HT1080 (cell line): Measurements from ENCODE around the gene GH1. TPM values are rescaled to one million over a fixed set of nuclear protein-coding genes. Genes with fewer than 3 reads are reported as not detected.
"Not testable (repeated sequence)": the region's sequence is repeated elsewhere in the genome, so short reads cannot be mapped to it uniquely, and the experiment has no call there.

Experiments
- DNase-seq: peaks from one replicate; pipeline ENCODE4 v3.0.0-alpha.2; 2015; ENCODE audit warnings: low read depth
- polyA plus RNA-seq, 2 experiments: library from polyadenylated mRNA; depleted of rRNA; stranded (reverse); fragments of >200 nt; gene quantifications; 2 replicates each; pipeline ENCODE4 v1.2.3, GENCODE V29; 2015
- total RNA-seq: library from RNA; depleted of rRNA; stranded (reverse); fragments of >200 nt; shearing (Covaris generic); gene quantifications from 2 replicates; pipeline ENCODE4 v1.2.3, GENCODE V29; 2014; rRNA removed

GH1 gene
- not detected in 2 replicates for total RNA-seq
- polyA plus RNA-seq (2015; cell fraction: cytosol; rRNA removed): not detected in 2 replicates
- not detected in 2 replicates for polyA plus RNA-seq (2015; cell fraction: nucleus; rRNA removed)

GRCh38 chr17:63918789-63919305 is at the start of gene GH1:
GH1 (minus strand) TSS chr17:63918839; CDS start chr17:63918776, 63 bp downstream.
- not testable (repeated sequence) for DNase-seq

- peak; percentile 58 for DNase-seq
Observed at GRCh38 chr17:63967953-63968352, 49.3 kb upstream of the GH1 start.

GRCh38 chr17:63966646-63967264 is 48.1 kb upstream of the GH1 start:
- no peak for DNase-seq

- DNase-seq: no peak
Observed at GRCh38 chr17:63963123-63963522, 44.5 kb upstream of the GH1 start.

GRCh38 chr17:63962298-63962744 is 43.7 kb upstream of the GH1 start:
- DNase-seq: no peak

GRCh38 chr17:63961355-63962212 is 42.9 kb upstream of the GH1 start:
- DNase-seq: peak; percentile 32

GRCh38 chr17:63960430-63960829 is 41.8 kb upstream of the GH1 start:
- no peak for DNase-seq

- DNase-seq: no peak
Observed at GRCh38 chr17:63960006-63960405, 41.4 kb upstream of the GH1 start.

- peak; percentile 56 for DNase-seq
Observed at GRCh38 chr17:63956296-63956920, 37.8 kb upstream of the GH1 start.

GRCh38 chr17:63955791-63956190 is 37.2 kb upstream of the GH1 start:
- no peak for DNase-seq

- DNase-seq: no peak
Observed at GRCh38 chr17:63955232-63955631, 36.6 kb upstream of the GH1 start.

- no peak for DNase-seq
Observed at GRCh38 chr17:63954402-63955063, 35.9 kb upstream of the GH1 start.

- no peak for DNase-seq
Observed at GRCh38 chr17:63950940-63951907, 32.6 kb upstream of the GH1 start.

GRCh38 chr17:63949576-63950250 is 31.1 kb upstream of the GH1 start:
- no peak for DNase-seq

- no peak for DNase-seq
Observed at GRCh38 chr17:63948521-63948920, 29.9 kb upstream of the GH1 start.

- no peak for DNase-seq
Observed at GRCh38 chr17:63947711-63948330, 29.2 kb upstream of the GH1 start.

- no peak for DNase-seq
Observed at GRCh38 chr17:63946440-63947363, 28.1 kb upstream of the GH1 start.
